ENCODE data around the gene GATA6.
"Not testable (repeated sequence)": the region's sequence is repeated elsewhere in the genome, so short reads cannot be mapped to it uniquely, and the experiment has no call there.

The GATA6 gene

GRCh38 chr18:22211657-22212056 is 42.3 kb downstream of the GATA6 start:
- no peak for DNase-seq

GRCh38 chr18:22213333-22213973 is 44.1 kb downstream of the GATA6 start:
- peak; percentile 92 for DNase-seq

- peak; percentile 11 for DNase-seq
Observed at GRCh38 chr18:22214731-22215528, 45.5 kb downstream of the GATA6 start.

- no peak for DNase-seq
Observed at GRCh38 chr18:22218835-22219234, 49.4 kb downstream of the GATA6 start.

- DNase-seq, result no peak
Observed at GRCh38 chr18:22219568-22220355, 50.4 kb downstream of the GATA6 start.

GRCh38 chr18:22220585-22220984 is 51.2 kb downstream of the GATA6 start:
- not testable (repeated sequence) for DNase-seq

- DNase-seq, result no peak
Observed at GRCh38 chr18:22221350-22221749, 52.0 kb downstream of the GATA6 start.

GRCh38 chr18:22223254-22223964 is 54.0 kb downstream of the GATA6 start:
- DNase-seq, result peak; percentile 93

- no peak for DNase-seq
Observed at GRCh38 chr18:22223965-22224322, 54.6 kb downstream of the GATA6 start.

GRCh38 chr18:22224339-22224738 is 55.0 kb downstream of the GATA6 start:
- no peak for DNase-seq

- no peak for DNase-seq
Observed at GRCh38 chr18:22226801-22227200, 57.4 kb downstream of the GATA6 start.

- no peak for DNase-seq
Observed at GRCh38 chr18:22228976-22229375, 59.6 kb downstream of the GATA6 start.

GRCh38 chr18:22229456-22230124 is 60.2 kb downstream of the GATA6 start:
- DNase-seq, result no peak

GRCh38 chr18:22230471-22230945 is 61.1 kb downstream of the GATA6 start:
- peak; percentile 80 for DNase-seq

- no peak for DNase-seq
Observed at GRCh38 chr18:22233266-22233665, 63.9 kb downstream of the GATA6 start.

GRCh38 chr18:22238036-22238435 is 68.6 kb downstream of the GATA6 start:
- DNase-seq, result no peak

- DNase-seq, result no peak
Observed at GRCh38 chr18:22238681-22239080, 69.3 kb downstream of the GATA6 start.

GRCh38 chr18:22241921-22242361 is 72.6 kb downstream of the GATA6 start:
- DNase-seq, result peak; percentile 12

GRCh38 chr18:22243513-22243912 is 74.1 kb downstream of the GATA6 start:
- no peak for DNase-seq

GRCh38 chr18:22250026-22250425 is 80.6 kb downstream of the GATA6 start:
- DNase-seq, result no peak

GRCh38 chr18:22250591-22250996 is 81.2 kb downstream of the GATA6 start:
- peak; percentile 38 for DNase-seq

Measured in kidney glomerular epithelial cell (primary cell).